Measurements from ENCODE around the gene FNBP1L.

Gene FNBP1L

DNA sequence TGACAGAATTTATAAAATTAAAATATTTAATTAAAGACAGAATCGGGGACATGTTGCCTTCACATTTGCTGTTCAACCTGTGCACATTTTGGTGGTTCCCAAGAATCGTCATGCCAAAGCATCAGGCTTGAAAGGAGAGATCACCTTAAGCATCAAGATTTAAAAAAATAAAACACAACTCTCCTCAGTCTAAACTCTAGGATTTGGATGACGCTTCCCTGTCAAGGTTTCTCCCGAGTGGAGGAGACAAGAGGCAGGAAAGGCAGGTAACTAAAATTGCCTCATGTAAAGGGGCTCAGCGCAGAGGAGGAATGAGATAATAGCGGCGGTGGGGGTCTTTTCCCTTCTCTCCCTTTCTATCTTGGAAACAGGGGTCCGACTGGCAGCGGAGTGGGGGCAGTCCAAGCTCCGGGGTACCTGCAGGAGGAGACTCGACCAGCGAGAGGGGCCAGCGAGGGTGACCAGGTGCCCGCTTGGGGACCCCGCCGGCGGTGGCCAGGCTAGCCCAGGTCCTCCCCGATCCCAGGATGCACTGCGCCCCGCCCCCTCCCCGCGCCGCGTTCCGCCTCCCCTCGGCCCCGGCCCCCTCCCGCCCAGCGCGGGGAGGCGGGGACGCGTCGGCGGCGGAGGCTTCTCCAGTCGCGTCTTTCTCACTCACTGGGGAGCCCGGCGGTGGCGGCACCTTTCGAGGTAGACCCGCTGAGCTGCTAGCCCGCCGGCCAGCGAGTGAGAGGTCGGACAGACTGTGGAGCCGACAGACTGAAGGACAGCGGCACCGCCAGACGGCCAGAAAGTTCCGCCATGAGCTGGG is at the start of gene FNBP1L:
FNBP1L (plus strand) TSS at position 638 of the 811 bp plus-strand sequence; CDS start at position 802, 164 bp downstream.
- peak; percentile 60 to 65 for DNase-seq (ENCODE audit: low read depth in 2 of 2)

DNA sequence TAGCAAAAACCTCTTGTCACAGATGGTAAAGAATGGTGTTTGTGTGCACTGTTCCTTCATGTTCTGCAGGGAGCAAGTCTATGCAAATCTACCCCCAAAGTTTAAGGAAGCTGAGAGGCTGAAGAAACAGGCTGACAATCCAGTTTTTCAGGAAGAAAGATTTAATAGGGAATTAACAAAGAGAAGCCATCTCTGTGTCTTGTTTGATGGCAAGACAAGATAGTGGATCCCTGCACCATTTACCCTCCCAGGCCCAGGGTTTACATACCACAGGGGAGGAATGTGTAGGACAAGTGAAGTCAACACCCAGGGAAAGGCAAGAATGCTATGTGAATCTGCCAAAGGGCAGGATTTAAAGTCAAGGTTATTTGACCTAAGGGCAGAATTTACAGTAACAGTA is 48.1 kb upstream of the FNBP1L start:
- DNase-seq (ENCODE audit: low read depth in 2 of 2): no peak

DNA sequence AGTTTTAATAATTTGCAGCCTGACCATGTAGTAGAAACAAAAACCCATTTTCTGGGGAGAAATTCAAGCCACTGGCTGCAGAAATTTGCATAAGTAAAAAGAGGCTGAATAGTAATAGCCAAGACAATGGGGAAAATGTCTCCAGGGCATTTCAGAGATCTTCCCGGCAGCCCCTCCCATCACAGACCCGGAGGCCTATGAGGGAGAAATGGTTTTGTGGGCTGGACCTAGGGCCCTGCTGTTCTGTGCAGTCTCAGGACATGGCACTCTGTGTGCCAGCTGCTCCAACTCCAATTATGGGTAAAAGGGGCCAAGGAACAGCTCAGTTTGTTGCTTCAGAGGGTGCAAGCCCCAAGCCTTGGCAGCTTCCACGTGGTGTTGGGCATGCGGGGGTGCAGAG is 39.7 kb upstream of the FNBP1L start:
- no peak for DNase-seq (ENCODE audit: low read depth in 2 of 2)

DNA sequence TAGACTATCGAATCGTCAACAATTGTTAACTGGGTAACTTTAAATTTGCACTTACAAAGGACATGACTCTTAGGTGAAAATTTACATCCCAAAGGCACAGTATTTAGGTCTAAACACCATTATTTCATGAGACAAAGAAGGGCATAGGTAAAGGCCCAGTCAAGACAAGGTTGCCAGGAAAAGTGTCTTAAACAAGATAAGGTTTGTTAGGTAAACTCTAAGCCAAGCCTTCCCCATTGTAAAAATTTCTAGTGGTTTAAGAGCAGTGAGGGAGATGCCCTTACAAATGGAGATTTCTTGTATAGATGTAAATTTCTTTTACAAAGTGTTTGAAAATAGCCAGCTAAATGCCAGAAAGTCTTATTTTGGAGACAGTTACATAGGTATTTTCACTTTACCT is 36.9 kb upstream of the FNBP1L start:
- DNase-seq (ENCODE audit: low read depth in 2 of 2): no peak

DNA sequence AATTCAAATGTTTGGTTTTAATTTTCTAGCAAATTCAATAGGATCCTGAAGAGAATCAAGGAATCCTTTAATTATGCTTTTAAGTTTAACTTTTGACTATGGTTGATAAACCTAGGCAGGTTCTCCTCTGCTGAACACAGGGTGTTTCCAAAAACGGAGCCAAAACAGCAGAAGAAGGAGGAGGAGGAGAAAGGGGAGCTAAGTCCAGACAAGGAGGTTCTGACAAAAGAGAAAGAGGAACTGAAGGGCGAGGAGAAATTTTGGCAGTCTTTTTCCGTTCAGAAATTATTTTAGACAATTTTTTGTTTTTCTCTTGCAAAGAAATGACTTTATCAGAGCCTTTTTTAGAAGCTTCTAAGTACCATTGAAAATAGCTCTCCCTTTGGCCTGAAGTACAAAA is 33.2 kb upstream of the FNBP1L start:
- no peak for DNase-seq (ENCODE audit: low read depth in 2 of 2)

DNA sequence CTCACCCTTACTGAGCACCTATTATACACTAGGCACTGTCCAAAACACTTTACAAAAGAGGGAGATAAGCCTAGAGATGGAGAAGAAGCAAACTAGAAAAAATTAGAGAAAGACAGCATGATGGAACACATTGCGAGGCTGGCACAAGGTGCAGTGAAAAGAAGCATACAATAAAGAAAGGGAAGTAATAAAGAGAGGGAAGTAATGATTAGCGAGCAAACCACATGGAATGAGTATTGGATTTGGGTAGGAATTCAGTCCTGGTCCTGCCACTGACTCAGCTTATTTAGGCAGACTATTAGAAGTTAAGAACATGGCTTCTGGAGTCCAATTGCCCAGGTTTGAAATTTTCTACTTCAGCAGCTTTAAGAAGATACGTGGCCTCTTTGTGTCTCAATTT is 32.6 kb upstream of the FNBP1L start:
- DNase-seq (ENCODE audit: low read depth in 2 of 2): no peak

DNA sequence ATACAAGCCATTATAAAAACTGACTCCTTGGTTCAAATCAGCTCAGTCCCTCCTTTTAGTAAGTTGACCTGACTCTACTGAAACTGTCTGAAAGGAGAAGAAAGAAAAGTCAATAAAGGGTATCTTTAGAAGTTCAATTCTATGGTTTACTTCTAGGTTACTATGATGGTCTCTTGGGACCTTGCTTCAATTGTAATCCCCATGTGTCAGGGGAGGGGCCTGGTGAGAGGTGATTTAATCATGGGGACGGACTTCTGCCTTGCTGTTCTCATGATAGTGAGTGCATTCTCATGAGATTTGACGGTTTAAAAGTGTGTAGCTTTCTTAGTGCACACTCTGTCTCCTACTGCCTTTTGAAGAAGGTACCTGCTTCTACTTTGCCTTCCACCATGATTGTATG is 31.7 kb upstream of the FNBP1L start:
- no peak for DNase-seq (ENCODE audit: low read depth in 2 of 2)

DNA sequence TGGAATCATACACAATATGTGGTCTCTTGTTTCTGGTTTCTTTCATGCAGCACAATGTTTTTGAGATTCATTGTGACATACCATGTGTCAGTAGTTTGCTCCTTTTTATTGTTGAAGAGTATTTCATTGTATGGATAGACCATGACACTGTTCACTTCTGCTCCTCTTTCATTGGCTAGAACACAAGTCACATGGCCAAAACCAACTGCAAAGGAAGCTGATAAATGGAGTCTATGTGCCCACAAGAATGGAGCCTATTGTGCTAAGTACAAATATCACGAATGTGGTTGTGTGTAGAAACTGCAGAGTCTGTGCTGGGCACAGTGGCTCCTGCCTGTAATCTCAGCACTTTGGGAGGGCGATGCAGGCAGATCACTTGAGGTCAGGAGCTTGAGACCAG is 28.6 kb upstream of the FNBP1L start:
- no peak for DNase-seq (ENCODE audit: low read depth in 2 of 2)

DNA sequence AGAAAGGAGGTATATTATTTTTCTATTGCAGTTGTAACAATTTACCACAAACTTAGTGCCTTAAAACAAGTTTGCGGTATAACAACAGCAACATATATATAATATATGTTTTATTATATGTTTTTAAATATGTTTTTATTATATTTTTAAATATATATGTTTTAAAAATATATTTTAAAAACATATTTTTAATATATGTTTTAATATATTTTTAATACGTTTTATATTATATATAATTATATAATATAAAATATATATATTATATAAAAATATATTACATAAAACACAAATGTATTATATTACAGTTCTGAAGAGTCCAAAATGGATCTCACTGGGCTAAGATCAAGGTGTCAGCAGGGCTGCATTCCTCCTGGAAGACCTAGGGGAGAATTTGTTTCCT is 27.5 kb upstream of the FNBP1L start:
- no peak for DNase-seq (ENCODE audit: low read depth in 2 of 2)

DNA sequence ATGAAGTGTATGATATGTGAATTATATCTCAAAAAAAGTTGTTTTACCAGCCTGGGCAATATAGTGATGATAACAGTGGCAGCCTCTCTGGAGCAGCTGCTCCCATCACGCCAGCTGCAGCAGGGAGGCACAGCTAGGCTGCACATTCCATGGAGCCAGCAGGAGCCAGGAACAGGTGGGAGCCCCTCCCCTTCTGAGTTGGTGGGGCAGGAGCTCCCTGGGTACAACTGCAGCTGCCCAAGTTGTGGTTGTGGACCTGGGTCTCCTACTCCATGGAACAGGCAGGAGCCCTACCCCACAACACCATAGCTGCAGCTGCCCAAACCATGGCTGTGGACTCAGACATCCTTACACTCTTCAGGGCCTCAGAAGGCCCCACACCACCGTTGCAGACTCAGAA is 21.7 kb upstream of the FNBP1L start:
- DNase-seq (ENCODE audit: low read depth in 2 of 2): no peak

DNA sequence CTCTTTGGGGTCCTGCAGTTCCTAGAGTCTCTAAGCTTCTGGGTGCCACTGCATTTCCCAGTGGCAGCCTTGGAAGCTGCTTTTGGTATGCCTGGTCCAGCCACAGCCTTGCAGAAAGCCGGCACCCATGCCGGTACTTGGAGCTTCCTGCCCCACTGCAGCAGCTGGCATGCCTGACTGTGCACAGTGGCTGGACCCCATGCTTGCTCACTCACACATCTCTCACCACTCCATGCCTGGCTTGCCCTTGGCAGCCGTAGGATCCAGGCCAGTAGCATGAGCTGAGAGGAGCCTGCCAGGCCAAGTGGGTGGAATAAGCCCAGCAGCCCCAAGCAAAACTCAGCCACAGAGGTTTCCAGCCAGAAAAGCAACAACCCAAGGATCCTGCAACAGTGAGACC is 20.3 kb upstream of the FNBP1L start:
- no peak for DNase-seq (ENCODE audit: low read depth in 2 of 2)

DNA sequence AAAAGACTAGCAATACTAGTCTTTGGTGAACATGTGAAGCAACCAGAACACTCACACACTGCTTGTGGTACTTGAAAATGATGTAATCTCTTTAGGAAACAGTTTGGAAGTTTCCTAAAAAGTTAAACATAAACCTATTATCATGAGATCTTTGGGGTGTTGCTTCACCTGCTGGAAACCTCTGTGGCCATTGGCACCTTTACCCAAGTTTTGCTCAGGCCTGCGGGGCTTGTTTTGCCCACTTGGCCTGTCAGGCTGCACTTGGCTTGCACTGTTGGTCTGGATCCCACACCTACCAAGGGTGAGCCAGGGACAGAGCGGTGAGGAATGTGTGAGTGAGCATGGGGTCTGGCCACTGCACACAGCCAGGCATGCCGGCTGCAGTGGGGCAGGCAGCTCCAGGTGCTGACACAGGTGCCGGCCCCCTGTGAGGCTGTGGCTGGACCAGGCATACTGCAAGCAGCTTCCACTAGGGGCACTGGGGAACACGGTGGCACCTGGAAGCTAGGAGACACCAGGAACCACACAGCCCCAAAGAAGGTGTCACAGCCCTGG is 14.4 kb upstream of the FNBP1L start:
- no peak for DNase-seq (ENCODE audit: low read depth in 2 of 2)

DNA sequence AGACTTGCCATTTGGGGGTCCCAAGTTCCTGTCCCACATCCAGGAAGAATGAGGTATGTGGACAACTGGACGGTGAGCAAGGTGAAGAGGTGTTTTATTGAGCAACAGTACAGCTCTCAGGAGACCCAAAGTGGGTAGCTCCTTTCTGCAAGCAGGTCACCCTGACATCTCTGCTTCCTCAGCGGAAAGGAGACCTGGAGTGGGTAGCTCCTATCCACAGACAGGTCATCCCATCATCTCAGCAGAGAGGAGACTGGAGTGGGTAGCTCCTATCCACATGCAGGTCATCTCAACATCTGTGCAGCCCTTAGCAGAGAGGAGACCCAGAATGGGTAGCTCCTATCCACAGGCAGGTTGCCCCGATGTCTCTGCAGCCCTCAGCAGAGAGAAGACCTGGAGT is 13.8 kb upstream of the FNBP1L start:
- no peak for DNase-seq (ENCODE audit: low read depth in 2 of 2)

DNA sequence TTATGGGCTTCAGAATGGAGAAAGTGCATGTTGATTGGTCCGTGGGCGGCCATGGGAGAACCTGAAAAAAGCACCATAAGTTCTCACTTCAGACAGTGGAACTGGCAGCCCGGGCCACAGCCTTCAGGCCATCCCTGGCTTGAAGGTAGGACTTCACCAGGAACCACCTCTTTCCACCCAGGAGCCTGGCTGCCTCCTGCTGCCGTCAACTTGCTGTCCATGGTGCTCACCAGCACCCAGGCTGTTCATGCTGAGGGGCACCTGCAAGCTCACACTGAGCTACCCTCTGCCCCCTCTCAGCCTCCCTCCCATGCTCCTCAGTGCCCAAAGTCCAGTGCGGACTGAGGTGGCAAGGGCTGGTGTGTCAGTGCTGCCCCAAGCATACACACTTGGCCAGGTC is 12.9 kb upstream of the FNBP1L start:
- DNase-seq (ENCODE audit: low read depth in 2 of 2): no peak

DNA sequence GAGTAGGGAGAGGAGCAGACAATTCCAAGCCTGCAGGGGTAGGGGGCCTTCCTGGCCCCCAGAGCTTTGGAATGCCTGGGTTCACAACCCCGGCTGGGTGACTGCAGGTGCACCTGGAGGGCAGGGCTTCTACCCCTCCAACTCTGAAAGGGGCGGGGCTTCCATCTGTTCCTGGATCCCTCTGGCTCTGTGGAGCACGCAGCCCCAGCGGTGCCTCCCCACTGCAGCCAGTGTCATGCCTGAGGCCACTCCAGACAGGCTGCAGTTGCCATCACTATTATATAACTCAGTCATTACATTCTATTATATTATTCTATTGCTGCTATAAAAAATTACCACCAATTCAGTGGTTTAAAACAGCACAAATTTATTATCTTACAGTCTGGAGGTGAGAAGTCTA is 12.5 kb upstream of the FNBP1L start:
- no peak for DNase-seq (ENCODE audit: low read depth in 2 of 2)

DNA sequence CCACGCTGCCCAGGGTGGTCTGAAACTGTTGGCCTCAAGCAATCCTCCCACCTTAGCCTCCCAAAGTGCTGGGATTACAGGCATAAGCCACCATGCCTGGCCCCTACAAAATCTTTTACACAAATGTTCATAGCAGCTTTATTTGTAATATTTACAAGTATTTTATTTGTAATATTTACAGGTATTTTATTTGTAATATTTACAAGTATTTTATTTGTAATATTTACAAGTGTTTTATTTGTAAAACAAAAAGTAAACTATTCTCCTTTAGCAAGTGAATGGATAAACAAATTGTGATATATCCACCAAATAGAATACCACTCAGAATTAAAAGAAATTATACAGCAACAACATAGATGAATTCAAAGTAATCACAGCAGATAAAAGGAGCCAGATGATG is 11.4 kb upstream of the FNBP1L start:
- no peak for DNase-seq (ENCODE audit: low read depth in 2 of 2)

DNA sequence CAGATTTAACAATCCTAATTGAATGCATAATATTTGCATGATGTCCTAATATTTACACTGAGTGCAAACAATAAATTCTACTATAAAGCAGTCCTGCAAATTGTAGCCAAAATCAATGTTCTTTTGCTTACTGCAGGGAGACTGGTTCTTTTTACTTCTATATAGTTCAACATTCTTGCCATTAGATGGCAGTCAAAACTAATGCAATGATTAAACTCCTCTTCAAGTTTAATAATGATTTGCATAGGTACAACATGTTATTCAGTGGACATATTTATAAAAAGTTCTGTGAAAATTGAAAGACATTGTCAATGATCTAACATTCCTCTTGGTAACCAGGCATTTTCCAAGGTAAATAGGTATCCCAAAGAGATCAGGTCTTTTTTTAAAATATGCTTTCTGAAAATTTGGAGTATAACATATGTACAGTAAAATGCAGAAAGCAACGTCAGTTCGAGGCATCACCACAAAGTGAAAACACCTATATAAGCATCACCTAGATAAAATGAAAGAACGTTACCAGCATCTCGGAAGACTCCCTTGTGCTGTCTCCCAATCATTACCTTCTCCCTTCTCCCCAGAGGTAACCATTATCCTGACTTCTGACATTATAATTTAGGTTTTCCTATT is 9.8 kb upstream of the FNBP1L start:
- DNase-seq (ENCODE audit: low read depth in 2 of 2): no peak

DNA sequence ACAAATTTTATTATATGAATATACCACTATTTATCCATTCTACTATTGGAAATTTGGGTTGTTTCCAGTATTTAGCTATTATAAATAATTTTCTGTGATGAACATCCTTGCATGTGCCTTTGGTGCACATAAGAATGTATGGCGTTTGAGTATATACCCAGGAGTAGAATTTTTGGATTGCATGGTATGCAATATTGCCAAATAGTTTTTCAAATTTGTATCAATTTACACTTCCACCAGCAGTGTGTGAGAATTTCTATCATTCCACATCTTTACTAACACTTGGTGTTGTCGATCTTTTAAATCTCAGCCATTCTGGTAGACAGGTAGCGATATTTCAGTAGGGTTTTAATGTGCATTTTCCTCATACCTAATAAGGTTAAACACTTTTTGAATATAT is 9.2 kb upstream of the FNBP1L start:
- DNase-seq (ENCODE audit: low read depth in 2 of 2): no peak

DNA sequence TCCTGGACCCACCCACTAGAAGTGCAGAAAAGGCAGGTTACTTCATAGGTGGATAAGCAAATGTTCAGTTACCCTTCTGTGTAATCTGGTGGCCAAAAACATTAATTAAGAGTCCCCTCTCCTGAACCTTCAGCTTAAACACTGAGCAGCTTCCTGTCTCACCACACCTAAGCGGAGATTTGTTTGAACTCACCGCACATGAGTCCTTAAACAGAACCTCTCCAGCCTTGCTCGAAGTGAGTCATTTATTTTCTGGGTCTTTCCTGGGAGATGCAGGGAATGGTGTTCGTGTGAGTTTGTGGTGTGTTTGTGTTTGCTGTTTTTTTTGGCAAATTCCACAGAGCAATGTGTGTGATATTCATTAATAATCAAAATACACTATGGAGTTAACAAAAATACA is 7.6 kb upstream of the FNBP1L start:
- DNase-seq (ENCODE audit: low read depth in 2 of 2): no peak

DNA sequence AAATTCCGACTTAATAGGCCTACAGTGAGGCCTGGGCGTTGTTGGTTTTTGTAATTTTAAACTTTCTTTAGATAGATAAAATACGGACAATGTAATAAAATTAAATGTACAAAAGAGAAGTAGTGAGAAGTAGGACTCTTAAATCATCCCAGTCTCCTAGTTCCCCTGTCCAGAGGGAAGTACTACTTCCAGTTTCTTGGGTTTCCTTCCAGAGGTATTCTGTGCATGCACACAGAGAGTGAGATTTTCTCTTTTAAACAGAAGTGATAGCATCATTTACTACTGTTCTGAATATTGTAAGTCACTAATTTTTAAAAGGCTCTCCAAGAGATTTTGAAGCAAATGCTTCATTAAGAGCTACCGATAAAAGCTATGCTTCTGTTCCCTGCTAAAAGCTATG is 7.2 kb upstream of the FNBP1L start:
- DNase-seq (ENCODE audit: low read depth in 2 of 2): no peak

DNA sequence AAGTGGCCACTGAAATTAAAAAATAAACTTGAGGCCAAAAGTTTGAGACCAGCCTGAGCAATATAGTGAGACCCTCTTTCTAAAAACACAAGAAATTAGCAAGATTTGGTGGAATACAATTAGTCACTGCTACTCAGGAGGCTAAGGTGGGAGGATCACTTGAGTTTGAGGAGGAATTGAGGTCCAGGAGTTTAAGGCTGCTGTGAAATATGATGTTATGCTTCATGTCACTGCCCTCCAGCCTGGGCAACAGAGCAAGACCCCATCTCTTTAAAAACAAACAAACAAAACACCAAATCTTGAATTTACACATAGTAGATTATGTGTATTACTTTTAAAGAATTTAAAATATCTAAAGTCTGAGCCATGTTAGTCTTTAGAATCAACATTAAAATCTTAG is 6.3 kb upstream of the FNBP1L start:
- DNase-seq (ENCODE audit: low read depth in 2 of 2): no peak

DNA sequence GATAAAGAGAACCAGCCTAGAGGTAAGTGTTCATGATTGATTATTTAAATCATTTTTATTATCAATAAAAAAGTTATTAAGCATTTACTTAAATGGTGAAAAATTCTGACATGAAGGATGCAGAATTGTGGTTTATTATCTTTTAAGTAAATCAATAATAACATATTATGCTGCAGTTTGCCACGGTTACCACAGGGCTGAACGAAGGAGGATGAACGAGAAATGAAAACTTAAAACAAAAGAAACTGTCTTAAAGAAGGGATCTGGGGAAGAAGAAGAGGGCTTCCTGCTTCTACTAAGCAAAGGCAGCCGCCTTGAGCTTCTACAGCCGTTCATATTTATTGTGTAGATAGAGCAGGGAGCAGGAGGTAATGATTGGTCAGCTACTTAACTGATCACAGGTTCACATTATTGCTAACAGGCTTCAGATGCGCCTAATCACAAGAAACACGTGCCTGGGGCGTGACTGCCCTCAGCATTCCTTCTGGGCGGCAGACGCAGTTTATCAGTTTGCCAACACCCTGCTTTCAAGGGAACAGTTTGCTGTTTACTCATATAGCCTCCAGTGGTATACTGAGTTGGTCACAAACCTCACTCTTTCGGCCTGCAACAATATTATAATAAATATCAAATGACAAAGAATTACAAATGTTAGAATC is 5.8 kb upstream of the FNBP1L start:
- DNase-seq (ENCODE audit: low read depth in 2 of 2): no peak

DNA sequence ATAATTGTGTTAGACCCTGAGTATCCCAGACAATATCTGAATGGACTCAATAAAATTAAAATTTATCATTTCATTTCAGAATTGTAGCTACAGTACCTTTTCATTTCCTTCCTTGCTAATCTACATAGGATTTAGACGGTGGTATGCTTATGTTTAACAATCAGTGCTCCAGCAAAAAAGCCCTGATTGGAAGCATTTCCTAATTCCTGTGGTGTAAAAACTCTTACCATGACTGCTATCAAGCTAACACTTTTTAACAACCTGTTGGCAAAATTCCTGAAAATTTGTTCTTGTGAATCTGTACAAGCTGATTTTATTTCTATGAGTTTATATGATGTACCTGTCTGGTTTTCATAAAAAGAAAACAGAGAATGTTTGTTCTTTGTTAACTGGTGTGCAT is 5.2 kb upstream of the FNBP1L start:
- DNase-seq (ENCODE audit: low read depth in 2 of 2): no peak

Measured in stimulated activated CD4-positive, alpha-beta T cell treated with anti-CD3 and anti-CD28 coated beads, Interleukin-1b, Interleukin-23, amount 100 ng/mL, for 4 hours (primary cell).